NCI-H128 (cell line): ENCODE measurements around the gene PLA2G4A.

Source experiments
- DNase-seq: peaks from one replicate; lab custom pipeline; 2025; ENCODE audit not compliant: unreplicated experiment; lab: John Stamatoyannopoulos, UW

Gene PLA2G4A

GRCh38 chr1:186872291-186872690, 43.5 kb downstream of the PLA2G4A start:
- DNase-seq, result no peak

GRCh38 chr1:186873687-186874086, 44.9 kb downstream of the PLA2G4A start:
- no peak for DNase-seq

- no peak for DNase-seq
Observed at GRCh38 chr1:186875896-186876835, 47.4 kb downstream of the PLA2G4A start.

GRCh38 chr1:186878356-186878755, 49.6 kb downstream of the PLA2G4A start:
- no peak for DNase-seq

- DNase-seq, result no peak
Observed at GRCh38 chr1:186880982-186881381, 52.2 kb downstream of the PLA2G4A start.

GRCh38 chr1:186882372-186883134, 53.8 kb downstream of the PLA2G4A start:
- DNase-seq, result no peak

- DNase-seq, result no peak
Observed at GRCh38 chr1:186884251-186884650, 55.5 kb downstream of the PLA2G4A start.

GRCh38 chr1:186887203-186887602, 58.5 kb downstream of the PLA2G4A start:
- DNase-seq, result no peak

GRCh38 chr1:186888367-186888766, 59.6 kb downstream of the PLA2G4A start:
- no peak for DNase-seq

GRCh38 chr1:186892936-186893335, 64.2 kb downstream of the PLA2G4A start:
- DNase-seq, result no peak

GRCh38 chr1:186894415-186894814, 65.7 kb downstream of the PLA2G4A start:
- no peak for DNase-seq

GRCh38 chr1:186896211-186896610, 67.5 kb downstream of the PLA2G4A start:
- no peak for DNase-seq

GRCh38 chr1:186897008-186897407, 68.3 kb downstream of the PLA2G4A start:
- DNase-seq, result no peak

- no peak for DNase-seq
Observed at GRCh38 chr1:186899577-186899976, 70.8 kb downstream of the PLA2G4A start.

GRCh38 chr1:186899977-186900376, 71.2 kb downstream of the PLA2G4A start:
- DNase-seq, result no peak

- no peak for DNase-seq
Observed at GRCh38 chr1:186900539-186901237, 71.9 kb downstream of the PLA2G4A start.

GRCh38 chr1:186901631-186902030, 72.9 kb downstream of the PLA2G4A start:
- no peak for DNase-seq

- DNase-seq, result no peak
Observed at GRCh38 chr1:186903374-186904136, 74.8 kb downstream of the PLA2G4A start.

- no peak for DNase-seq
Observed at GRCh38 chr1:186904361-186904760, 75.6 kb downstream of the PLA2G4A start.

- no peak for DNase-seq
Observed at GRCh38 chr1:186905561-186905960, 76.8 kb downstream of the PLA2G4A start.

GRCh38 chr1:186915555-186915954, 86.8 kb downstream of the PLA2G4A start:
- DNase-seq, result no peak
